ENCODE measurements around the gene POMT2.

- TF ChIP-seq EP300 (IDR thresholded peaks at IDR 0.05; ENCODE audit: low read depth) (no peak), CTCF (IDR thresholded peaks at IDR 0.05) (no peak), POLR2A (IDR thresholded peaks at IDR 0.05) (no peak)
Observed at GRCh38 chr14:77309131-77309530, 11.6 kb downstream of the POMT2 start.
